Measurements from ENCODE around the gene FAAH.

- no peak for TF ChIP-seq POLR2A (IDR thresholded peaks at IDR 0.05)
- no peak for TF ChIP-seq CTCF (IDR thresholded peaks at IDR 0.05)
These were observed 38.7 kb downstream of the FAAH start for GRCh38 chr1:46432781-46433327.
